SK-N-MC (cell line): Measurements from ENCODE around the gene STK11.

Source experiments
- EZH2 ChIP-seq: fragments of 200-600 bp; sonication (generic); IDR thresholded peaks from one replicate; pipeline ENCODE4 v1.6.1; 2017; ENCODE audit warnings: antibody characterized with exemption
- FOXP2 ChIP-seq: optimal IDR thresholded peaks from 2 replicates; pipeline ENCODE3; 2011; ENCODE audit warnings: mild to moderate bottlenecking, moderate library complexity; ENCODE audit not compliant: insufficient read depth; ENCODE audit errors: extremely low read length, control extremely low read depth
- POLR2AphosphoS5 ChIP-seq: IDR thresholded peaks from 2 replicates; pipeline ENCODE4 v1.6.1; 2012; ENCODE audit warnings: mild to moderate bottlenecking, low read depth, low read length, borderline replicate concordance

DNA sequence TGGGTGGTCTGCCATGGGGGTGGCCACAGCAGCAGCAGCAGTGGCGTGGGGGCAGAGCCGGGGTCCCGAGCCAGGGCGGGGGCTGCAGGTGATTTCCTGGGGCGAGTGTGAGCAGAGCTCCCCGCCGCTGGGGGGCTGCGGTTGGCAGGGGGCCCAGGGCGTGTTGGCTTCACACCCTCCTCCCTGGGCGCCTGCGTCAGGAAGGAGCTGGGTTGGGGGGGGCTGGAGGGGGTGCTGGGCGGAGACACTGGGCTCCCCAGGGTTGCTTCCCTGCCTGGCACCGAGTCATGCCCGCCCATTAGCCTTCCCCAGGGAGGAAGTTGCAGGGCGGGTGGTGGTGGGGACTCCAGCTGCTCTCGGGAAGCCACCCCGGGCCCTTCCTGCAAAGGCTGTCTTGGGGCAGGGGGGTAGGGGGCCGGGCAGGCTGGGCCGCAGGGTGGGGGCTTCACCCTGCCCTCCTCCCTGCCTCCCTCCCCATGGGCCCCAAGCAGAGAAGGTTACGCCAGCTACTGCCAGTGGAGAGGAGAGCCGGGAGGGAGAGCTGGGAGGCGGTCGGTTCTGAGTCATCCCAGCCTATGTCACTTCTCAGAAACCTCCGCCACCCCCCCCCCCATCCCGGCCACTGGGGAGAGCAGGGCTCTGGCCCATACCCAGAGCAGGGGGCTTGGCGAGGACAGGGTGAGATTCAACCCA lies 47.4 kb downstream of the STK11 start:
- TF ChIP-seq POLR2AphosphoS5 (no peak; the same call in none of the 2 replicates), EZH2 (no peak), FOXP2 (peak; percentile 65)
